Fibroblast of gingiva (primary cell): ENCODE data around the gene ZNF22.
"Not testable (repeated sequence)": the region's sequence is repeated elsewhere in the genome, so short reads cannot be mapped to it uniquely, and the experiment has no call there.

Source experiments
- DNase-seq: peaks from one replicate; pipeline ENCODE4 v3.0.0-alpha.2; 2011; ENCODE audit warnings: low read depth

ZNF22 gene

GRCh38 chr10:44991571-44991970 lies 9.2 kb upstream of the ZNF22 start:
- no peak for DNase-seq

DNA sequence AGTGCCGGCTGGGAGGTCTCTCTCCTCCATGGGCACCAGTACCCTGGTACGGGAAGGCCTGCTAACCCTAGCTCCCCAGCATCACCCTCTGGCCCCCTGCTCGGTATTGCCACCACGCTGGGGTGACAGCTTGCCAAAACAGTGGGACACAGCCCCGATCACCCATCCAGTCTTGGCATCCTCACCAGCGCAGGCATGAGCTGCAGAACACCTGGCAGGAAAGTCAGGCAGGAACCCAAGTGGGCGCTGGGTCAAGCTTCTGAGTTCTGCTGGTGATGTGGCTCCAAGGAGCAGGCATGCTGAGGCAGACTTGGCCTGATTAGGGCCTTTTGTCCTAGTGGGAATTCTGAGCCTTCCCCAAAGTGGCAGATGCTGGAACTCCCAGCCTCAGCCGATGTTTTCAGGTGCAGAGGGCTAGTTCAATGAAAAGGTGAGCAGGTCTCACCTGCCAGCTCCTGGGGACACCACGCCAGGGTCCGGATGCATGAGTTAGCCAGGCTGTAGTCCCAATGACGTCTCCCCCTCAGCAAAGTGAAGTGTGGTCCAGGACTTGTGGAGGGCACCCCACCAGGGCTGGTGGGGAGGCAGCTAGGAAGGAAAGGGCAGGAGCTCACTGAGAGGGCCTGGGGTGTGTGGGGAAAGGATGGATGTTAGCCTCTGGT lies 8.5 kb upstream of the ZNF22 start:
- DNase-seq: no peak

DNA sequence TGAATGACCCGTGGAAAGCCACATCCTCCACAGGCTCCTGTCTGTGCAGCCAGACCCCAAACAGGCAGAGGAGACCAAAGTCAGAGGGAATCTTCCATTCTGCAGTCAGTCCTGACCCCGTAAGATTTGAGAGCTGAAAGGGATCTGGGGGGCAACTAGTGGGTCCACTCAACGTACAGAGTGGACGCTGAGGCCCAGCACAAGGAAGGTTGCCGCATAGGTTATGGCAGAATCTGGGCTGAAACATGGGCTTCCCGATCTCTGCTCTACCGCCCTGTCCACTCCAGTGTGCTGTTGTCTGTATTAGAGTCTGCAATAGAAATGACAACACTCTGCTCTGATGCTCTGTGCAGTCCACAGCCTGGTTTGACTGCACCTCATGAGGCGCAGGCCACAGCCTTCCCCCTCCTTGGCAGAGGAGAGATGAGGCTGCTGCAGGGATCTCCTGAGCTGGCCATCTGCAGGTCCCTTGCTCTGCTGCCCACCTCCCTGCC lies 7.9 kb upstream of the ZNF22 start:
- DNase-seq: no peak

DNA sequence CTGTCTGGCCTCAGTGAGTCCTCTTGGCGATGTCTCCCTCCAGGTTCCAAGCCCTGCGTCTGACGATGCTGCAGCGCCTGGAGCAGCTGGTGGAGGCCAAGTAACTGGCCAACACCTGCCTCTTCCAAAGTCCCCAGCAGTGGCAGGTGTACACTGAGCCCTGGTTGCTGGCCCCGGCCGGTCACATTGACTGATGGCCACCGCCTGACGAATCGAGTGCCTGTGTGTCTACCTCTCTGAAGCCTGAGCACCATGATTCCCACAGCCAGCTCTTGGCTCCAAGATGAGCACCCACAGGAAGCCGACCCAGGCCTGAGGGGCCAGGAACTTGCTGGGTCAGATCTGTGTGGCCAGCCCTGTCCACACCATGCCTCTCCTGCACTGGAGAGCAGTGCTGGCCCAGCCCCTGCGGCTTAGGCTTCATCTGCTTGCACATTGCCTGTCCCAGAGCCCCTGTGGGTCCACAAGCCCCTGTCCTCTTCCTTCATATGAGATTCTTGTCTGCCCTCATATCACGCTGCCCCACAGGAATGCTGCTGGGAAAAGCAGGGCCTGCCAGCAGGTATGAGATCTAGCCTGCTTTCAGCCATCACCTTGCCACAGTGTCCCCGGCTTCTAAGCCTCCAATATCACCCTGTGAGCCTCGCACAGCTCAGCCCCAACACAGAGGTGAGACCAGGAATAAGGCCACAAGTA lies 7.3 kb upstream of the ZNF22 start:
- no peak for DNase-seq

- DNase-seq: peak; percentile 71
Measured at GRCh38 chr10:44993922-44994751, 6.6 kb upstream of the ZNF22 start.

- no peak for DNase-seq
Measured at GRCh38 chr10:44994752-44995530, 5.8 kb upstream of the ZNF22 start.

DNA sequence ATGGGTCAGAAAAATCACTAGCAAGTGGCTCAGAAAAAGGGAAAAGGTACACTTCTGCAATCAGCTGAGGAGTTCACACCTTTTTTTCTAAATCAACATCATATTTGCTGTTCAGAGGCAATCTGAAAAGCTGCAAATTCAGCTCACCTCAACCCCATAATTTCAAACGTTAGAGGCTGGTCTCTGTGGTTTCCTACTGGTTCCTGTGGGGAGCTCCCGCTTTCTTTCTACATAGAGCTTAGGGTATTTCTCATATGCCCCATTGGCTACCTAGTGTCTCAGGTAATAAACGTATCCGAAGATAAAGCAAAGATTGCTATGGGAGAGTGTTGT lies 5.2 kb upstream of the ZNF22 start:
- no peak for DNase-seq

GRCh38 chr10:44995914-44996669 lies 4.6 kb upstream of the ZNF22 start:
- peak; percentile 91 for DNase-seq

GRCh38 chr10:44997105-44997748 lies 3.5 kb upstream of the ZNF22 start:
- DNase-seq: no peak

DNA sequence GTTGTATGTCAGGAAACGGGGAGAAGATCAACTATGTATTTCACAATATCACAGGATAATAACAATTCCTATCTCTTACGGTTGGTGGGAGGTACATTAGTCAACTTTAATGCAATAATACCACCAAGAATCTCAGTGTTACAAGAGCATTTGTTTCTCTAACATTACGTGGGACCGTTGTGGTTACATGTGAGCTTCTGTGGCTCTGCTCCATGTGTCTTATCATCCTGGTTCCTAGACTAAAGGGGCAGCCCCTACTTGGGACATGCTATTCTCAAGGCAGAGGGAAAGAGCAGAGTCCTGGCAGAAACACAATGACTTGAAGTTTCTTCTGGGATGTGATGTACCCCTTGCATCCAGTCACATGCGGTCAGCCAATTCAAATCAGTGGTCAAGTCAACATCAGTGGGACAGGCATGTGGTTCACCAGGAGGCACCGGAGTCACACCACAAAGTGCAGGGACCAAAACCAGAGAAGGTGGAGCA lies 2.5 kb upstream of the ZNF22 start:
- DNase-seq: peak; percentile 67

- peak; percentile 97 for DNase-seq
Measured at GRCh38 chr10:45000138-45000751, 478 bp upstream of the ZNF22 start.

DNA sequence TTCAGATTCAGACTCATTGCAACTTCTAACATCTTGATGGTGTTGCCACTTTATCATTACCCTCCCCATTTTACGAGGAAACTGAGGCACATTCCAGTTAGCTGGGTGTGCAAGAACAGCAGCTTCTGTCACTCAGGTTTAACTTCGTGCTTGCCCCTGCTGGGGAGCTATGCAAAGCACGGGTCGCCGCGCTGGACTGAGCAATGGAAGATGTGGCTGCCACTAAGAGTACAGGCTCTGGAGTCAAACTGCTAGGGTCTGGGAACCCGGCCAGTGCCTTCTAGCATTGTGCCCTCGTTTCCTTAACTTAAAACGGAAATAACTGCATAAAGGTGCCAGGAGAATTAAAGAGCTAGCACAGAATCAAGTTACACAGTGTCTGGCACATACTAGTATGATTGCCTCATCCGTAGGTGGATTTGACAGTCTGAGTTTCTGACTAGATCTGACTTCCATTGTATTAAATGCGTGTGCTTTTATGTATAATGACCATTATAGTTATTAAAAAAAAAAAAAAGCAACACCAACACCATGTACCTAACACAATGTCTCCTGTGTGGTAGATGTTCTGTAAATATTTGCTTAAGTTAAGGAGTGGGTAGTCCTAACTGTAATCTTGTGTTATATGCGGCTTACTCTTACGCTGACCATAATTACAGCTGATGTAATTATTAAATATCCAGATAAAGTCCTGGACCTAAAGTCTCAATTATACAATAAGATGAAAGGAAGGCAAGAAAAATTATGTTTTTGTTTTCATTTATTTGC lies 842 bp downstream of the ZNF22 start:
- peak; percentile 88 for DNase-seq

DNA sequence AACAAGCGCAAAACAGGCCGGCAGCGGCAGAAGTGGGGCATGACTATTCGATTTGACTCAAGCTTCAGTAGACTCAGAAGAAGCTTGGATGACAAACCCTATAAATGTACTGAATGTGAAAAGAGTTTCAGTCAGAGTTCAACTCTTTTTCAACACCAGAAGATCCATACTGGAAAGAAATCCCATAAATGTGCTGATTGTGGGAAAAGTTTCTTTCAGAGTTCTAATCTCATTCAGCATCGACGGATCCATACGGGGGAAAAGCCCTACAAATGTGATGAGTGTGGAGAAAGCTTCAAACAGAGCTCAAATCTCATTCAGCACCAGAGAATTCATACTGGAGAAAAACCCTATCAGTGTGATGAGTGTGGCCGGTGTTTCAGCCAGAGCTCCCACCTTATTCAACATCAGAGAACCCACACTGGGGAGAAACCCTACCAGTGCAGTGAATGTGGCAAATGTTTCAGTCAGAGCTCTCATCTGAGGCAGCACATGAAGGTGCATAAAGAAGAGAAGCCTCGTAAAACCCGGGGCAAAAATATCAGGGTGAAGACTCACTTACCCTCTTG lies 2.8 kb downstream of the ZNF22 start:
- no peak for DNase-seq

- no peak for DNase-seq
Measured at GRCh38 chr10:45004661-45005060, 3.9 kb downstream of the ZNF22 start.

GRCh38 chr10:45005284-45005683 lies 4.6 kb downstream of the ZNF22 start:
- no peak for DNase-seq

- no peak for DNase-seq
Measured at GRCh38 chr10:45006276-45007030, 5.7 kb downstream of the ZNF22 start.

- peak; percentile 93 for DNase-seq
Measured at GRCh38 chr10:45008524-45009161, 7.9 kb downstream of the ZNF22 start.

DNA sequence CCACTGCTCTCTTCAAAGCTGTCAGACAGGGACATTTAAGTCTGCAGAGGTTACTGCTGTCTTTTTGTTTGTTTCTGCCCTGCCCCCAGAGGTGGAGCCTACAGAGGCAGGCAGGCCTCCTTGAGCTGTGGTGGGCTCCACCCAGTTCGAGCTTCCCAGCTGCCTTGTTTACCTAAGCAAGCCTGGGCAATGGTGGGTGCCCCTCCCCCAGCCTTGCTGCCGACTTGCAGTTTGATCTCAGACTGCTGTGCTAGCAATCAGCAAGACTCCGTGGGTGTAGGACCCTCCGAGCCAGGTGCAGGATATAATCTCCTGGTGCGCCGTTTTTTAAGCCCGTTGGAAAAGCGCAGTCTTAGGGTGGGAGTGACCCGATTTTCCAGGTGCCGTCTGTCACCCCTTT lies 13.8 kb downstream of the ZNF22 start:
- not testable (repeated sequence) for DNase-seq
